Measurements from ENCODE around the gene SGSM1. TPM values are rescaled to one million over a fixed set of nuclear protein-coding genes. Genes with fewer than 3 reads are reported as not detected.

Gene SGSM1, protein sequence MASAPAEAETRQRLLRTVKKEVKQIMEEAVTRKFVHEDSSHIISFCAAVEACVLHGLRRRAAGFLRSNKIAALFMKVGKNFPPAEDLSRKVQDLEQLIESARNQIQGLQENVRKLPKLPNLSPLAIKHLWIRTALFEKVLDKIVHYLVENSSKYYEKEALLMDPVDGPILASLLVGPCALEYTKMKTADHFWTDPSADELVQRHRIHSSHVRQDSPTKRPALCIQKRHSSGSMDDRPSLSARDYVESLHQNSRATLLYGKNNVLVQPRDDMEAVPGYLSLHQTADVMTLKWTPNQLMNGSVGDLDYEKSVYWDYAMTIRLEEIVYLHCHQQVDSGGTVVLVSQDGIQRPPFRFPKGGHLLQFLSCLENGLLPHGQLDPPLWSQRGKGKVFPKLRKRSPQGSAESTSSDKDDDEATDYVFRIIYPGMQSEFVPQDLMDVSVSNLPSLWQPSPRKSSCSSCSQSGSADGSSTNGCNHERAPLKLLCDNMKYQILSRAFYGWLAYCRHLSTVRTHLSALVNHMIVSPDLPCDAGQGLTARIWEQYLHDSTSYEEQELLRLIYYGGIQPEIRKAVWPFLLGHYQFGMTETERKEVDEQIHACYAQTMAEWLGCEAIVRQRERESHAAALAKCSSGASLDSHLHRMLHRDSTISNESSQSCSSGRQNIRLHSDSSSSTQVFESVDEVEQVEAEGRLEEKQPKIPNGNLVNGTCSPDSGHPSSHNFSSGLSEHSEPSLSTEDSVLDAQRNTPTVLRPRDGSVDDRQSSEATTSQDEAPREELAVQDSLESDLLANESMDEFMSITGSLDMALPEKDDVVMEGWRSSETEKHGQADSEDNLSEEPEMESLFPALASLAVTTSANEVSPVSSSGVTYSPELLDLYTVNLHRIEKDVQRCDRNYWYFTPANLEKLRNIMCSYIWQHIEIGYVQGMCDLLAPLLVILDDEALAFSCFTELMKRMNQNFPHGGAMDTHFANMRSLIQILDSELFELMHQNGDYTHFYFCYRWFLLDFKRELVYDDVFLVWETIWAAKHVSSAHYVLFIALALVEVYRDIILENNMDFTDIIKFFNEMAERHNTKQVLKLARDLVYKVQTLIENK
- 0.05 and 0.09 TPM in 2 replicates for total RNA-seq

DNA sequence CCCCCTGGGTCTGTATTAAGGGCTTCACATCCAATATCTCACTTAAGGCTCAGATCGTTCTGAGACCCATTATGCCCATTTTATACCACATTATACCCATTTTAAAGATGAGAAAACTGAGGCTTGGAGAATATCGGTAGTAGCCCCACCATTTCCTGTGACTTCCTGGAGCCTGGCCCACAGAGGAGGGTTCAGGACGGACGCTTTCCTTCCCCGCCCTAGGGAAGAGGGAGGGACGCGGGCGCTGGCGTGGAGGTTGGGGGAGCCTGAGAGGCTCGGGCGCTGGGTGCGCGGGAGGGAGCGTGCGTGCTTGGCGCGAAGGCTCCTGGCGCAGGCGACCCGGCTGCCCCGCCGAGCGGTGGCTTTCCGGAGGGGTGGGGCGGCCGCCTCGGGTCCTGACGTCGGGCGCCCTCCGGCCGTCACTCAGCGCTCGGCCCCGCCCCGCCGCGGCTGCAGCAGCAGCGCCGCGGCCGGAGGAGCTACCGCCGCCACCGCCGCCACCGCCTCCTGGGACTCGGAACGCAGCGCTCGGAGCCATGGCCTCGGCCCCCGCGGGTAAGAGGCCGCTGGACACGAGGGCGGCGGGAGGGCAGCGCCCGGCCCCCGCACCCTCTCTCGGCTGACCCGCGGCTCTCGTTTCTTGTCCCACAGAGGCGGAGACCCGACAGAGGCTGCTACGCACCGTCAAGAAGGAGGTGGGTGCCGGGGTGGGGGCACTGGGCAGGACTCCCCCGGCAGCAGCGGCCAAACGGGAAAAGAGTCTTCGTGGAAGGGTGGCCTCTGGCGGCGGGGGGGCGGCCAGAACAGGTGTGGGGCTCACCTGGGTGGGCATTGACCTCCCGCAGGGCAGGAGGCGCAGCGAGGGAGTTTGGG lies at the start of gene SGSM1:
TSS of gene SGSM1 (plus strand) at position 422 of the 873 bp plus-strand sequence. CDS start at position 537, 115 bp downstream.
- Mint-ChIP-seq H3K27me3 (peaks cover 23% of the 10 kb centered on the region), H3K4me3 (peak within 1 kb of the TSS; percentile 76), H3K27ac (no peak within 1 kb of the TSS), H3K9me3 (no peaks in the 10 kb centered on the region), H3K4me1 (peaks cover 5% of the 10 kb centered on the region), H3K36me3 (ENCODE audit: low read depth) (no peaks in the 10 kb centered on the region)
- DNase-seq (peak; percentile 73), ATAC-seq (ENCODE audit: low read depth) (peak; percentile 95)
- intact Hi-C loops (cut with micrococcal nuclease), result no loop called here
- TF ChIP-seq, protein P1, sequence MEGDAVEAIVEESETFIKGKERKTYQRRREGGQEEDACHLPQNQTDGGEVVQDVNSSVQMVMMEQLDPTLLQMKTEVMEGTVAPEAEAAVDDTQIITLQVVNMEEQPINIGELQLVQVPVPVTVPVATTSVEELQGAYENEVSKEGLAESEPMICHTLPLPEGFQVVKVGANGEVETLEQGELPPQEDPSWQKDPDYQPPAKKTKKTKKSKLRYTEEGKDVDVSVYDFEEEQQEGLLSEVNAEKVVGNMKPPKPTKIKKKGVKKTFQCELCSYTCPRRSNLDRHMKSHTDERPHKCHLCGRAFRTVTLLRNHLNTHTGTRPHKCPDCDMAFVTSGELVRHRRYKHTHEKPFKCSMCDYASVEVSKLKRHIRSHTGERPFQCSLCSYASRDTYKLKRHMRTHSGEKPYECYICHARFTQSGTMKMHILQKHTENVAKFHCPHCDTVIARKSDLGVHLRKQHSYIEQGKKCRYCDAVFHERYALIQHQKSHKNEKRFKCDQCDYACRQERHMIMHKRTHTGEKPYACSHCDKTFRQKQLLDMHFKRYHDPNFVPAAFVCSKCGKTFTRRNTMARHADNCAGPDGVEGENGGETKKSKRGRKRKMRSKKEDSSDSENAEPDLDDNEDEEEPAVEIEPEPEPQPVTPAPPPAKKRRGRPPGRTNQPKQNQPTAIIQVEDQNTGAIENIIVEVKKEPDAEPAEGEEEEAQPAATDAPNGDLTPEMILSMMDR (IDR thresholded peaks at IDR 0.05), result no peak
- CTCF ChIA-PET, result no interaction called here
- POLR2A ChIA-PET, result no interaction called here

DNA sequence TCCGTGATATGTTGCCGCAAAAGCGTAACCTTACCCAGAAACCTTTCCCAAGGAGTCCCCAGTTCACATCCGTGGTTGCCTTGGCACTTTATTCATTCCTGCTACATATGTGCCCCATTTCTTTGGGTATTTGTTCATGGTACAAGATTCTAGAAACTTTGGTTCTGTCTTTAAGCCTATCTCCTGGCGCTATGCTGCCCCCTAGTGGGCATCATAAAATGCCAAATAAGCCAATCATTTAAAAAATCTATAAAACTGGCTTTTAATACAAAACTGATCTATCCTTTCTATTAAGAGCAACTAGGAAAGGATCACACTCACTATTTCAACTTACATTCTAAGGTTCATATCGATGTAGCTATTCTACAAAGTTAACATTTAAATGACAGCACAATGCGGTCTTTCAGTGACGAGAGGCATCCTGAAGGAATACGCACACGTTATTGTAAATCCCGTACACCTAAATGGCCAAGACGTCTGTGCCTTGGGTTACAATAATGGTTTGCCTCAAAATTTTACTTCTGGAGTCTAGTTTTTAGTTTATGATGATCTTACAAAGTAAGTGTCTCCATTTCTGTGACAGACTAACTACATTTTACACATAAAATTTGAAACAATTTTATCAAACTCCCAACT lies 47.7 kb upstream of the SGSM1 start:
- H3K36me3 Mint-ChIP-seq (ENCODE audit: low read depth), result no peaks in the 10 kb centered on the region
- no peak overlapping the region for H3K4me3 Mint-ChIP-seq
- TF ChIP-seq, protein P1 (IDR thresholded peaks at IDR 0.05), result peak; percentile 92
- ATAC-seq (ENCODE audit: low read depth), result no peak
- H3K27ac Mint-ChIP-seq, result no peak overlapping the region
- ChIA-PET POLR2A (no interaction called here), CTCF (interaction anchor here (1.1 kb wide), 1 partner anchor 11 kb away, joined by 4 read pairs; no protein-coding TSS in a partner anchor)
- no peaks in the 10 kb centered on the region for H3K9me3 Mint-ChIP-seq
- DNase-seq, result no peak
- intact Hi-C loops (cut with micrococcal nuclease), result loop anchor here (1.0 to 10.0 kb wide), 4 partner anchors 233 to 771 kb away; no protein-coding TSS in a partner anchor
- H3K4me1 Mint-ChIP-seq, result no peaks in the 10 kb centered on the region
- peaks cover 10% of the 10 kb centered on the region for H3K27me3 Mint-ChIP-seq

DNA sequence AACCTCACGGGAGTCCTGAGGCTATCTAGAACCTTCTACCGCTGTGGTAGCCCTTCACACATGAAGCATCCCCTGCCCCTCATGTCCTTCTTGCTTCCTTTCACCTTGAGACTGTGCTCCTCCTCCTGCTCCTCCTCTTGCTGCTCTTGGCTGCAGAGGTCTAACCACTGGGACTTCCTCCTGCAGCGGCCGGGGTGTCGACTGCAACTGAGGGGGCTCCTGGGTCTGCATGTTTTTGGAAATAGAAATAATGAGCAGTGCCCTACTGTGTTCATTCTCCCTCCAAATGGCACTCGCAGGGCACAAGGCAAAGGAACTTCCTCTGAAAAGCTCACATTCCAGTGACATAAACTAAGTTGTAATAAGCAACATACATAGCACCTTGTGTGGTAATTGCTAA lies 46.2 kb upstream of the SGSM1 start:
- no peak for ATAC-seq (ENCODE audit: low read depth)
- no peak for DNase-seq
- CTCF ChIA-PET, result interaction anchor here (0.6 kb wide), 1 partner anchor 193 kb away, joined by 3 read pairs; no protein-coding TSS in a partner anchor
- Mint-ChIP-seq H3K36me3 (ENCODE audit: low read depth) (no peaks in the 10 kb centered on the region), H3K4me1 (no peaks in the 10 kb centered on the region), H3K27ac (no peak overlapping the region), H3K9me3 (no peaks in the 10 kb centered on the region), H3K4me3 (no peak overlapping the region), H3K27me3 (peaks cover 7% of the 10 kb centered on the region)
- TF ChIP-seq, protein P1 (IDR thresholded peaks at IDR 0.05), result no peak
- intact Hi-C loops (cut with micrococcal nuclease), result loop anchor here (2.0 to 10.0 kb wide), 3 partner anchors 235 to 772 kb away; no protein-coding TSS in a partner anchor
- POLR2A ChIA-PET, result no interaction called here

DNA sequence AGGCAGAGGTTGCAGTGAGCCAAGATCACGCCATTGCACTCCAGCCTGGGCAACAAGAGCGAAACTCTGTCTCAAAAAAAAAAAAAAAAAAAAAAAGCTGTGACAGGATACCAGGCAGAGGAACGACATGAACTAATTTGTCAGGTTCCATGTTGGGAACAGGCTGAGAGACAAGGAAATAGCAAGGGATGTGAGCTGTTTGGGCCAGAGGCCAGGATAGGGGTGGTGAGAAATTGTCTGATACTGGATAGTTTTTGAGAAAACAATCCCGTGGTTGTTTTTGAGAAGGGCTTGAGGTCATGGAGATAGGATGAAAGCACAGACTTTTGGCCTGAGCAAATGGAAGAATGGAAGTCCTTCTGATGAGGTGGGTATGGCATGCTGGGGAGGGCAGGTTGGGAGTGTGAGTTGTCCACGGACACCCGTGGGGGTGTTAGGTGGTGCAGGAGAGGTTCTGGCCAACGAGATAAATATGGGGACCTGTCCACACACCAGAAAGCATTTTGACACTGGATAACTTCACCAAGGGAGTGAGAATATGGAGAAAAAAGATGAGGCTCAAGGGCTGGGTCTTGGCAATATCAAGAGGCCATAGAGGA lies 45.2 kb upstream of the SGSM1 start:
- Mint-ChIP-seq H3K27me3 (peaks cover 6% of the 10 kb centered on the region), H3K27ac (no peak overlapping the region), H3K4me3 (no peak overlapping the region), H3K9me3 (no peaks in the 10 kb centered on the region), H3K36me3 (ENCODE audit: low read depth) (no peaks in the 10 kb centered on the region), H3K4me1 (no peaks in the 10 kb centered on the region)
- ATAC-seq (ENCODE audit: low read depth) (no peak), DNase-seq (no peak)
- ChIA-PET POLR2A (no interaction called here), CTCF (interaction anchor here (0.9 kb wide), 1 partner anchor 10 kb away, joined by 3 read pairs; no protein-coding TSS in a partner anchor)
- TF ChIP-seq, protein P1 (IDR thresholded peaks at IDR 0.05), result no peak
- intact Hi-C loops (cut with micrococcal nuclease), result no loop called here

Measured in activated B cell treated with CpG ODN at 0.5 μM for 24 hours (primary cell).